HG03103 (cell line): ENCODE measurements around the gene FIGN.

Source experiments
- ATAC-seq: cut with Tn5 transposase; IDR thresholded peaks from one replicate; pipeline ENCODE4 v1.9.1; 2021; ENCODE audit warnings: low read depth; ENCODE audit not compliant: unreplicated experiment

The FIGN gene, protein sequence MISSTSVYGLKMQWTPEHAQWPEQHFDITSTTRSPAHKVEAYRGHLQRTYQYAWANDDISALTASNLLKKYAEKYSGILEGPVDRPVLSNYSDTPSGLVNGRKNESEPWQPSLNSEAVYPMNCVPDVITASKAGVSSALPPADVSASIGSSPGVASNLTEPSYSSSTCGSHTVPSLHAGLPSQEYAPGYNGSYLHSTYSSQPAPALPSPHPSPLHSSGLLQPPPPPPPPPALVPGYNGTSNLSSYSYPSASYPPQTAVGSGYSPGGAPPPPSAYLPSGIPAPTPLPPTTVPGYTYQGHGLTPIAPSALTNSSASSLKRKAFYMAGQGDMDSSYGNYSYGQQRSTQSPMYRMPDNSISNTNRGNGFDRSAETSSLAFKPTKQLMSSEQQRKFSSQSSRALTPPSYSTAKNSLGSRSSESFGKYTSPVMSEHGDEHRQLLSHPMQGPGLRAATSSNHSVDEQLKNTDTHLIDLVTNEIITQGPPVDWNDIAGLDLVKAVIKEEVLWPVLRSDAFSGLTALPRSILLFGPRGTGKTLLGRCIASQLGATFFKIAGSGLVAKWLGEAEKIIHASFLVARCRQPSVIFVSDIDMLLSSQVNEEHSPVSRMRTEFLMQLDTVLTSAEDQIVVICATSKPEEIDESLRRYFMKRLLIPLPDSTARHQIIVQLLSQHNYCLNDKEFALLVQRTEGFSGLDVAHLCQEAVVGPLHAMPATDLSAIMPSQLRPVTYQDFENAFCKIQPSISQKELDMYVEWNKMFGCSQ

DNA sequence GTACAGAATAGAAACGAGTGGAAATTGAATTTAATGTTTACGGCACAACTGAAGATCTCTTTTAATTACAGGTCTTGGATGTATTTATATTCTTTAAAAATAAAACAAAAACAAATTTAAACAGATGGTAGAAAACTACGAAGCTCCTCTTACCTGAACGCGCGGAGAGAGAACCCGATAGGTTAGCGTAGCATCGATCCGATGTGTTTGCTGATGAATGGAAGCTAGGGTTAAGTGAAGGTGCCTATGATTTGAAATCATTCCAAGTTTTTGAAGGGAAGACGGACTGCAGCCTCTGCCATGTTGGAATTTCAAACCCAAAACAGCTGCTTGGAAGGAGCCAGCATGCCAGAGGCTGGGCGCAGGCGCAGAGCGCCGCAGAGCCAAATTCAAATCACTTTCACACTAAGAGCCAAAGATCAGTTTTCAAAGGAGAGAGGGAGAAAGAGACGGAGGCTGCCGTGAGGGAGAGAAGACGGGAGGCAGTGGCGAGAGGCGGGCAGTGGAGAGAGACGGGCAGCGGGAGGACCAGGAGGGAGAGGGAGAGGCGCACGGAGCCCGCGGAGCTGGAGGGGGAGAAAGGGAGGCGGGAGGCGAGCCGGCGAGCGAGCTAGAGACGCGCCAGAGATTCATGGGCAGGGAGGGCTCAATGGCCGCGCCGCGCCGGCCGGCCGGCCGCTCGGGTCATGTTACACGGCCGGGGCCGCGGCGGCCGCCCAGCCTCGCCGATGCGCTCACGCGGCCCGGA lies at the start of gene FIGN:
FIGN (minus strand) TSS at position 324 of the 748 bp plus-strand sequence. CDS start 1,081 bp downstream, outside the sequence.
- no peak for ATAC-seq

DNA sequence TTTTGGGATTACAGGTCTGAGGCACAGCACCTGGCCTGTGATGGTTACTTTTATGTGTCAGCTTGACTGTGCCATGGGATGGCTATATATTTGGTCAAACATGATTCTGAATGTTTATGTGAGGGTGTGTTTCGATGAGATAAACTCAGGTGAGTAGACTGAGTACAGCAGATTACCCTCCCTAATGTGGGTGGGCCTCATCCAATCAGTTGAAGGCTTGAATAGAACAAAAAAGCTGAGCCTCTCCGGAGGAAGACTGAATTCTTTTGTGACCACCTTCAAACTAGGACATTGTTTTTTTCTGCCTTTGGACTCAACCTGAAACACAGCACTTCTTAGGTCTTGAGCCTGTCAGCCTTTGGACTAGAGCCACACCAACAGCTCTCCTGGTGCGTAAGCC lies 49.4 kb upstream of the FIGN start:
- ATAC-seq = no peak

DNA sequence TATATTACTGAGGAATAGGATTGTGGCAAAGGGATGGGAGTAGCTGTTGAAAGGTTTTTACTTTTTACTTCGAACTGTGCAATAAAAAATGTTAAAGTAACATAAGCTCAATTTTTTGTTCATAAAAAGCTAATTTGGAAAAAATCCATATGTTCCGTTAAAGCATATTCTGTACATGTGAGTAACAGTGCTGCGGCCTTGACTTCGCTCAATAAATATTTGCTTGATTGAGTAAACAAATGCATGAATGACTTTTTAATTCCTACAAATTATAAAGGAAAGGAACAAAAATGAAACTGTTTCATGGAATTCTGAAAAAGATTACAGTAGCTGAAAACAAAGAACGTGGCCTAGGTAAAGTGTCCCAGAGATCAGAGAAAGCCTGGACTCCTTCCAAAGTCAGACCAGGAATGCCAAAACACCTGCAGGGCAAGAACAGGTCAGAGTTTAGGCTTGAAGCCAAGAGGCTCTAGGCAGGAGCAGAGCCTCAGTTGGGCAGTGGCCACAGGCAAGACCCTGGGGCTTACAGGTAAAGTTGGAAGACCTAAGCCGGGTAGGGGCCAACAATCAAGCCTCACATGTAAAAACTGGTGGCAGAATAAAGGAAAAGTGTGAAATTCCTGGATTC lies 44.3 kb upstream of the FIGN start:
- no peak for ATAC-seq

DNA sequence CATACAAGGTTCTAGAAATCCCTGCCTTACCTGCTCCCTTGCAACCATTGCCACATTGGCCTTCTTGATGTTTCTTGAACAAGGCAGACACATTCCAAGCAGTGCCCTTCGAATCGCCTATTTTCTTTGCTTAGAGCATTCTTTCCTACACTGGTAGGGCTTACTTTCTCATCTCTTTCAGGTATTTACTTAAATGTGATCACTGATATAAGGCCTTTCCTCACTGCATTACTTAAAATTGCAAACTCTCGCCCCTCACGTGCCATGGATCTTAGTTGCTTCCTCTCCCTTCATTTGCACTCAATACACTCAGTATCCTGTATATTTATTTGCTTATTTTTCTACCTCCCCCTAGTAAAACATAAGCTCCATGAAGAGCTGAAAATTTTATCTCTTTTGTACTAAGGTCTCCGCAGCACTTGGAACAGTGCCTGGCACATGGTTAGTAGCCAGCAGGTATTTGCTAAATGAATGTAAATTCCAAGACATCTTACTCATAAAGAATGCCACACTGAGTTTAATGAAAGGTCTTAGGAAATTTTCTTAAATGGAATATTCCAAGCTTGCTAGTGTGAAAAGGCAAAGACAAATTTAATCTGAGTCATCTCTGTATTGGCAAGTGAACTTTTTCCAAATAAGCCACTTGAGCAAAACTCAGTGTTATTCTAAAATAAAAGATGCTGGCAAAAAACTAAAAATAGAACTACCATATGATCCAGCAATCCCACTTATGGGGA lies 42.4 kb upstream of the FIGN start:
- no peak for ATAC-seq

DNA sequence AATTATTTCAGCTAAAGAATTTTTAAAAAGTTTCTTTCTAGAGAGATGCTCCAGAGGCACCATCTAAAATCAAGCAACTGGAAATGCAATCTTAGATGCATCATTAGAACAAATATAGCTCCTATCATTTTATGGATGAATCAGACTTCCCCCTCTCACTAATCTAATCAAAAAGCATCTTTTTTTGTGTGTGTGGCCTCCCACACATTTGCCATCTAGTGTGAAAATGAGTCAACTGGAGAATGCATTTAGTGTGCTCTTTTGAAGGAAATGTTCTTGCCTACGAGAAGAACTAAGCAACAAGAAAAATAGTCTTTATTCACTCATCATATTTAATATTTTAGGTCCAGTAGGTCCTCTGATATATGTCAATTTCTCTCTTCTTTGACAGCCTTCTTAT lies 39.5 kb upstream of the FIGN start:
- ATAC-seq = no peak

DNA sequence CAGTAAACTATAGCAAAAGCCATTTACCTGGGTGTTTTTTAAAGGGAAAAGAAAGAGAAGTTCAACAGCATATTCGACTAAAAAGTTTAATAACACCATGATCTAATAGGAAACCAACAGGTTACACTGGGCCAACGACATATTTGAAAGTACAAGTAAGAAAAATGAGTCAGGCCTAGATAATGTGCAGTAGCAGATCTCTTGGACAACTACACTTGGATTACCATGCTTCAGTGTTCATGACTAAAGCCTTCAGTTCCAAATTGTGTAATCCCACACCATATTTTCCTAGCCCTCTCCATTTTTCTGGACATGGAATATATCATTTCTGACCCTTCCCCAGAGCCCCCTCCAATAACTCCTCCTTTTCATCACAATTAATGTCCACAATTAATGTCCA lies 39.1 kb upstream of the FIGN start:
- no peak for ATAC-seq

DNA sequence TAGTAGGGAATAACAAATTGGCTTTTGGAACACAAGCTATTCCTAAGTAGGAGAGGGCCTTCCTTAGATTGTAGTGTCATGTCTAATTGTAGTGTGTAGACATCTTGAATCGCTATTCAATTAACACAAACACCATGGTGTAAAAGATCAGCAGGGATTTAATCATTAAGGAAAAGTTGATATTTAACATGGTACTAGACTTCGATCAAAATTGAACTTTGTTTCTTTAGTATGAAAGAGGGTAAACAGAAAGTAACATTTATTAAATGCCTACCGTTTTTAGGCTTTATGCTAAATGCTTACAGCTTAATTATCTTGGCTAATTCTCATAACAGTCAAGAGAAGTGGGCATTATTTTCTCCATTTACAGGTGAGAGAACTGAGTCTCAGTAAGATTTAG lies 37.5 kb upstream of the FIGN start:
- no peak for ATAC-seq

DNA sequence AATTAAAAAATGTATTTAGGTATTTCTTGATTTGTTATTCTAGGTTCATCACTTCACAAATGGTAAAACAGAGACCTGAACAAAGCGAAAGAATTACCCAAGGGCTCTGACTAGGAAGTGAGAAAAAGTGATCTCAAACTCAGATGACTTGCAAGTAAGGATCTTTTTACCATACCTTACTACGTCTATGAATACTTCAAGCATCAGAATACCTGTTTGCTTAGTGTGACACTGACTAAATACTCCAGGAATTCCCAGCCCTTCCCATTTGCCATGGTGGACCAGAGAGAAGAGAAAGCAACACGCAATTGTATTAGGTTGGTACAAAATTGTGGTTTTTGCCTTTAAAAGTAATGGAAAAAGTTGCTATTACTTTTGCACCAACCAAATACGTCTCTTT lies 35.8 kb upstream of the FIGN start:
- no peak for ATAC-seq

DNA sequence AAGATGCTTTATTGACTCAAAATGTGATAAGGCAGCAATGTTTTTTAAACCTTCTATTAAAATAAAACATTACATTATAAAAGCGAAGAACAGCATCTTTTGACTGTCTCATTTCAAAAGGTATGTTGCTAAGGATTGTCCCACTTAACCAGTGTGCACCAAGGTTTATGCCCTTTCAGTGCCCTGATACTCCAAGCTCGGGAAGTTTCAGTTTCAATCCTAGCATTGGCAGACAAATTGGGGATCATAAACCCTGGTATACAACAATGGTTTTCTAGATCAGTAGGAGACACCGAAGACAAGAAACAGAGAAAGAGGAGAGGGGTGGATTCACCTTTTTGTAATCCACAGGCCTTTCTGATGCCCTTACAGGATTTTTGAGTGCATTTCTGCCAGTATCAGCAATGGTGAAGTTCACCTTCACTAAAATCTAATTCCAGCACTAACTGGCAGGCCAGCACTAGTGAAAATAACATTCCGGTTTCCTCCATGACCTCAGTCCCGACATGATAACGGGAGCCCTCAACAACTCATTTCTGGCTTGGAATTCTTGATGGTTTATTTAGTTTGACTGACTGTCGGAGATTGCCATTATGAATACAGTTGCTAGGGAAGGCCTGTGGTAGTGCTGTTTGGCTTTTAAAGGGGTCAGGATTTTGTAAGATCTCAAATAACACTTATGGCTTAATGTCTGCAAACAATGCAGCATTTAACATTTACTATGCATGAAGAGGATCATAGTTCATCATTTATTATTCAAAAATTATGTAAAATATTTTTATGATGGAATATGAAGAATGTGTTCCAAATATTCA lies 33.3 kb upstream of the FIGN start:
- ATAC-seq = no peak

DNA sequence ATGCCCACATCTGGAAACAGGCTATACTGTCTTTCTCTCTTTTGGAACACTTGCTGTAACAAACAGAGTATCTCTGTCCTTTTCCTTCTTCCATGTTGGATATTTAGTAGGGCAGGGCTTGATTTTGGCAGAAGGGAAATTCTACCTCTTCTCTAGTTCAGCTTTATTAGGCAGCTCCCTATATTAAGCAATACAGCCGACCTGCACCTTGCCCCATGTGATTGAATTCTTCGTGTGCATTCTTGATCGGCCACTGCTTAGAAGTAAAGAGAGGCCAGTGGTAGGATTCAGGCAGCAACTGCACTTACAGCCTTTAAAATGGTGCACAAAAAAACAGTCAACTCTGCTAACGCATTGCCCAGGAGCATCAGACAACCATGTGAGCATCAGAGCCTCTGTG lies 31.3 kb upstream of the FIGN start:
- no peak for ATAC-seq

DNA sequence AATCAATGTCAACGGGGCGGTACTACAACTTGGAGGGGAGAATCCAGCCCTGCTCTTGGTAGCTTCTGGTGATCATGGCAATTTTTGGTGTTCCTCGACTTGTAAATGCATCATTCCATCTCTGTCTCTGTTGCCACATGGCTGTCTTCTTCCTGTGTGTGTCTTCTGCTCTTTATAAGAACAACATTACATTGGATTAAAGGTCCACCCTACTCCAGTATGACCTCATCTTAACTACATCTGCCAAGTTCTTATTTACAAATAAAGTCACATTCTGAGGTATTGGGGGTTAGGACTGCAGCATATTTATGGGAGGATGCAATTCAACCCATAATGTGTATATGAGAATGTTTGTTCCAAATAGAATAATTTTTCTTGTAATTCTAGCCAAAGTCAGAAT lies 28.8 kb upstream of the FIGN start:
- no peak for ATAC-seq

DNA sequence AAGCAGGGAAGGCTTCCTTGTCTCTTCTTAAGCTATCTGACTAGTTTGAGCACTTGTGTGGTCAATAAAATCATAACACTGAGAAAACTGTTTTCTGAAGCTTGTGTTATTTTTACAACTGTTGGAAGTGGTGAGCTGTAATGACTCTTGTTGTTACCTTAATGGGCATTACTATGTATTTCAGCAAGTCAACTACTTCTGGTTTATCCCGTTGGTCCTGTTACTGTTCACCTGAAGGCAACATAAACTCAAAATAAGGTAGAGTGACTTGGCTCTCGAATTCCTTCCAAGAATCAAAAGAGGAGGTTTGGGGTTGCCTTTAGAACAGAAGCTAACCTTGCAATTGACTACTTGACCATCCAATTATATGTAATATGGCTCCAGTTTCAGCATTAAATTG lies 23.2 kb upstream of the FIGN start:
- ATAC-seq = no peak

DNA sequence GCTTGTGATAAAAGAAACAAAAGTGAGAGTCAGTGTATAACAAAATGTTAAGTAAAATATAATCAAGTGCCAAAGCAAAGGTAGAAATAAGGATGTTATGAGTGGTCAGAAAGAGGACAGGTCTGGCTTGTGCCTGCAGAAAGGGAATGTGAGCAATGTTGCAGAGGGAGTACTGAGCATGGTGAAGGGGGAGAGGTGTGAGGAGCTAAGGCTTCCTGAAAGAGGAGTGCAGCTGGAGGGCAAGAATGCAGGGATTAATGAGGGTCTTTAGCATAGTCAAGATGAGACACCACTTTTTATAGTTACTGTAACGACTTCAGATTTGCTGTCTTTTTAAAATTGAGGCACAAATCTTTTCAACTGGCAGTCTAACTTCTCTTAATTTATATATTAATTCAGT lies 22.0 kb upstream of the FIGN start:
- ATAC-seq = no peak

DNA sequence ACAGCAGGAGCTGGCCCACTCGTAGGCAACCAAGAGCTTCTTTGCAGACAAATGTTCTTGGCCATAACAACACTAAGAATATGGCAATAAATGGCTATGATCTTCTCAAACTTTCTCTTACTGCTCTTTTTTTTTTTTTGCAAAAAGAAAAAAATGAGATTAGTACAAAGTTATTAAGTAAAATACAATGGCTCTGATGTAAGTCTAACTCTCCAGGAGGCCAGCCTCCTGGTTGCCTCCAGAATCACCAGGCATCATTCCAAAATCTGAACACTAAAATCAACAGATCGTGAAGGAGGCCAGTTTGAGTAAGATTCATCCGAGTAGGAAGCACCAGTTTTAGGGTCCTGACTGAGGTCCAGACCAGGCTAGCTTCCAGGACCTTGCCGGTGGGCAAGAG lies 20.8 kb upstream of the FIGN start:
- ATAC-seq = no peak

DNA sequence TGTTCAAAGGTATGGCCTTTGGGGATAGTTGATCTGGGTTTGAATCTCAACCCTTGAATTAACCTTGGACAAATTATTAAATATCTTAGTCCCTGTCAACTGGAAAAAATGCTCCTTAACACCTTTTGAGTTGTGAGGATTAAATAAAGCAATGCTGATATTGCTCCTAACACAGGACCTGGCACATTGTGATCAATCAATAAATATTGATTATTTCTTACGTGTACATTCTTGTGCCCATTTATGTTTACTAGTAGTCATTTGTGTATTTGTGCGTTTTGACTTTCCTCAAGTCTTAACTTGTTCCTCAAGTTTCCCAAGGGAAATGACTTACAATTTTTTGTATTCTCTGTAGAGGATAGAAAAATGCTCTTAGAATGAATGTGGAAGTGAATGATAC lies 19.6 kb upstream of the FIGN start:
- no peak for ATAC-seq

DNA sequence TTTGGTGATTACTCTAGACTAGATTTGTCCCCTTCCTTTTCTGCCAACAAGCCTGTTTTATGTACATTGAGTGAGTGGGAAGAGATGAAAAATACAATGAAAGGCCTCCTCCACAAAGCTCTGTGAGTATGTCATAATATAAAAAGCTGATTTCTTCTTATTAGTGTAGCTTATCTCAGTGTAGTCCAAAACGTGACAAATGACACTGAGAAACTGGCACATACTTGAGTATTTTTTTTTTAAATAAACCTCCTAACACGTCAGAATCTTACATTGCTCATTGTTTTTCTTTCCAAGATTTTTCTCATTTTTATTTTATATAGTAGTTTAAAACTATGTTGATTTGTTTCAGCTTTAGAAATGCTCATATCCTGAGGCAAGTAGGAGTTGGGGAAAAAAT lies 17.9 kb upstream of the FIGN start:
- ATAC-seq = no peak

DNA sequence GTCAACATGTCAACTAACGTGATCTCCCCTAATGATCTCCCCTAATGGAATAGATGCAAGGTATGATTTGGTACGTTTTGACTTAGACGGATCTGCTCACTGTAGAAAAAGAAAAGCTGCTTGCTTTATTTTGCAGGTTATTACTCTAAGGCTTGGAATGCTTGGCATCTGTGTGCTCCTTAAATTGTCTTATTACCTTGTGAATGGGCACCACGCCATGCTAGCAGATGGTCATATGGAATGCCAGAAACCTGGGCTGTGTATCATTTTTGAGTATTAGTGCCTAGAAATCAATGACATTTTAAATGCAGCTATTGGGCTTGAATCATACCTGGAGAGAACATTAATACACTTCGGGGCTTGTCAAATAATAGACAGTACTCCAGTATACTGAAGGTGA lies 16.5 kb upstream of the FIGN start:
- no peak for ATAC-seq

DNA sequence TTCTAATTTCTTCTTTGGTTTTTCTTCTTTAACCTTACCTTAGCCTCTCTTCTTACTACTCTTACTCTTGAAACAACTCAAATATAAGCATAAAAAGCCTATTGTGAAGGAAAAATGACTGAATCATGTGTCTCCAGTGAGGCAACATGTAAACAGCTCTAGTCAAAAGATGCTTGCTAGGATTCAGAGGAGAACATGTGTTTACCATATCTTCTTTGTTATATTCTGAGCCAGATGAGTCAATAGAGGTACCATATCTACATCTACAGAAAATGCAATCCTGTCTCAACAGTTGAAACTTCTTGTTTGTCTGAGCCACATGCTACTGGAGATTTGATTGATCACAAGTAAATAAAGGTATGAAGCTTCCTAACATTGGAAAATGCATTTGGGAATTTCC lies 15.9 kb upstream of the FIGN start:
- no peak for ATAC-seq

DNA sequence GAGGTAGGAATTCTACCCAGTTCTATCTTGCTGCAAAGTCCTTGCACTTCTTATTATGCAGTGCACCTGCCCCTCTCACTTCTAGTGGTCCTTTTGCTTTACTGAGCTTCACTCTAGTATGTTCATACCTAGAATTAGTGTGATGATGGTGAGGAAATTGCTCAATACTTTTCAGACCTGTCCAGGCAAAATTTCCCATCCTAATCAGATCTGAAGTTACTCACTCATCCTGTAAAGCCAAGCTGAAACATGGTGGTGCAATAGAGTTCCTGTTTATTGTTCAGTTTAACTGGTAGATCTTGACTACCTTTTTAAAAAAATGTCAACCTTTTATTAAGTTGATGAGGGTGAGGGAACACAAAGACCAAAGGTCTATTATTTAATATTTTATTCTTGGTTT lies 12.6 kb upstream of the FIGN start:
- ATAC-seq = no peak
